ENCODE measurements around the gene GDF11. TPM values are rescaled to one million over a fixed set of nuclear protein-coding genes. Genes with fewer than 3 reads are reported as not detected.

GDF11 gene
- 6.0 TPM for total RNA-seq
- long read RNA-seq, full-length matches to known transcripts = 1 of 2 reads
- long read RNA-seq, partial matches to known transcripts = 0 of 2 reads
- long read RNA-seq, other reads (novel, unspliced or antisense) = 1 of 2 reads

DNA sequence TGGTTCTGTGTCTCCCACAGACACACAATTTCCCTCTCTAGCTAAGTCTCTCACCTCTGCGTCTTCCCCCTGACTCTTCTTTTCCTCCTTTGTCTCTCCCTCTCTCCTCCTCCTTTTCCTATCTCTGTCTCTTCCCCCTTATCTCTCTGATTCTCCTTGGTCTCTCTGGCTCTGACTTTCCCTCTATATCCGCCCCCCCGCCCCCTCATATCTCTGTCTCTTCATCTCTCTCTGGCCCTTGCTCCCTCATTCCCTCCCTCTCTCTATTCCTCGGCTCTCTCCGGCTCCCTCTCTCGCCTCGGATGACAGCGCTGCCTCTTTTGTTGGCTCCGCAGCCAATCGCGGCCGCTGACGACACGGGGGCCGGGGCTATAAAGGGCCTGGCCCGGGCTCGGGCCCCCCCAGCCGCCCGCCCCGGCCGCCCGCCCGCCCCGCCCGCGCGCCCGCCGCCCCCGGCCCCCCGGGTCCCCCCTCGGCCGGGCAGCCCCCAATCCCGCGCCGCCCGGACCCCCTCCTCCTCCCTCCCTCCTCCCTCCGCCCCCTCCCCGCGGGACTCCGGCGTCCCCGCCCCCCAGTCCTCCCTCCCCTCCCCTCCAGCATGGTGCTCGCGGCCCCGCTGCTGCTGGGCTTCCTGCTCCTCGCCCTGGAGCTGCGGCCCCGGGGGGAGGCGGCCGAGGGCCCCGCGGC is at the start of gene GDF11:
Gene GDF11, plus strand, starts transcription at position 404 of the 687 bp plus-strand sequence. Its CDS starts 195 bp downstream, at position 599.
- DNase-seq (peak; percentile 88), ATAC-seq (ENCODE audit: poor library complexity) (peak; percentile 68)
- intact Hi-C loops (cut with DNase I) = loop anchor here (5.0 to 10.0 kb wide), 2 partner anchors 52 to 194 kb away; no protein-coding TSS in a partner anchor

DNA sequence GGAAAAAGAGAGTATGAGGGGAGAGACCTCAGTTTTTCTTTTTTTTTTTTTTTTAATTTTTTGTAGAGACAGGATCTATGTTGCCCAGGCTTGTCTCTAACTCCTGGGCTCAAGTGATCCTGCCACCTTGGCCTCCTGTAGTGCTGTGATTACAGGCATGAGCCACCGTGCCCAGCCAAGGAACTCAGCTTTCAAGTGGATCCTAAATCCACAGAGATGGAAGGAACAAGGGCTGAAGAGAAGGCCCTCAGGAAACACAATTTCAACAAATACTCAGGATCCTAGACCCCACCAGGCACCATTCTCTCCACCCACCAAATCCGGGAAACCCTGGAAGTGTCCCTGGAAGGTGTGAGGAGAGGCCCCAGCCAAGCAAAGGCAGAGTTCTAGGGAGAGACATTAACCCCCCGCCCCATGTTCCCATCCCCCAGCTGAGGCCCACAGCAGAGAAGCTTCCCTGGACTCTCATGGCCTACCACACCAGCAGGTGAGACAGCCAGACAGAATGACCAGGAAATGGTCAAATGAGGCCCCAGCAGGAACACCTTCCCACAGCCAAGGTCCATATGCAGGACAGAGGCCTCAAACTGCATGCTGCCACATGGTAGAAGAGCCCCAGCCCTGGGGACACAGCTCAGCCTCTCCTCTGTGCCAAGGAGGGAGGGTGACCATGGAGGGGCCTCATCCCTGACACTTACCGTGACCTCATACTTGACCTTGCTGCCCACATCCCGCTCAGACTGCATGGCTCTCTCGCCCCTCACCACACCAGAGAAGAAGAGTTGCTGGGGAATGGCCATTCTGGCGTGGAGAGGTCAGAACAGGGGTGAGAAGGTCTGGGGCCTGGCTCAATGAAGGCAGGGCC is 49.4 kb upstream of the GDF11 start:
- ATAC-seq (ENCODE audit: poor library complexity) (no peak), DNase-seq (no peak)
- intact Hi-C loops (cut with DNase I) = no loop called here

- DNase-seq (no peak), ATAC-seq (ENCODE audit: poor library complexity) (no peak)
- intact Hi-C loops (cut with DNase I) = no loop called here
Measured at GRCh38 chr12:55694188-55694515, 48.8 kb upstream of the GDF11 start.

DNA sequence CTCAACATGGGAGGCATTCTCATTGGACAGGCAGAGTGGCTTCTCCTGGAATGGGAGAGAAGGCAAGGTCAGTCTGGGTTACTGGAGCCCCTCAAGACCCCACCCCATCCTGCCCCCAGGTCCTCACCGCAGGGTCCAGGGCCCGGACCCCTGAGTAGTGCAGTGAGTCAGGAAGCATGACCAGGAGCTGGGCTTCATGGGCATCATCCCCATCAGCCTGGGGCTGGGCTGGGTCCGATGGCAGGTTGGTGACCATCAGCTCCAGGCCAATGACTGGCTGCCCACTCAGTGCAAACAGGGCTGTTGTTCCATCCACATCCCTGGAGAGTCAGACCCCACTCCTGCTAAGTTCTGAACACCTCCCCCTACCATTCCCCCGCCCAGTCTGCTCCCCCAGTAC is 48.3 kb upstream of the GDF11 start:
- DNase-seq = no peak
- intact Hi-C loops (cut with DNase I) = no loop called here
- ATAC-seq (ENCODE audit: poor library complexity) = no peak

GRCh38 chr12:55695349-55695748 is 47.6 kb upstream of the GDF11 start:
- no peak for ATAC-seq (ENCODE audit: poor library complexity)

DNA sequence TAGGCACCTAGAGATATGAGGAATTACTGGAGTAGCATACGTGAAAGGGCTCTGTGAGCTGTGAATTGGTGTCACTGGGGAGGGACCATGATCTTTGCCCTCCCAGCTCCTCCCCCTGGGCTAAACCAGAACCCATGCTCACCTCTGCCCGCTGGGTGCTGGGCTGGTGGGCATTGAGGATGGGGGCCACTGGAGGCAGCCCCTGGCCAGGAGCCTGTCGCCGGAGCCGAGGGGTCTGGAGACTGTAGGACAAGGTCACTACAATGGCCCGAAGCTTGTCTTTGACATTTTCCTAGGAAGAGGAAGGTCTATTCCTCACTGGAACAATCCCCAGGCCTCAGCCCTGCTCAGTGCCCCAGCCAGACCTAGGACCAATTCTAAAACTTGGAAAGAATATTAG is 46.8 kb upstream of the GDF11 start:
- ATAC-seq (ENCODE audit: poor library complexity) = no peak
- intact Hi-C loops (cut with DNase I) = no loop called here
- no peak for DNase-seq

More at GRCh38 chr12:55695349-55695748, 47.6 kb upstream of the GDF11 start:
- intact Hi-C loops (cut with DNase I) = no loop called here
- no peak for DNase-seq

DNA sequence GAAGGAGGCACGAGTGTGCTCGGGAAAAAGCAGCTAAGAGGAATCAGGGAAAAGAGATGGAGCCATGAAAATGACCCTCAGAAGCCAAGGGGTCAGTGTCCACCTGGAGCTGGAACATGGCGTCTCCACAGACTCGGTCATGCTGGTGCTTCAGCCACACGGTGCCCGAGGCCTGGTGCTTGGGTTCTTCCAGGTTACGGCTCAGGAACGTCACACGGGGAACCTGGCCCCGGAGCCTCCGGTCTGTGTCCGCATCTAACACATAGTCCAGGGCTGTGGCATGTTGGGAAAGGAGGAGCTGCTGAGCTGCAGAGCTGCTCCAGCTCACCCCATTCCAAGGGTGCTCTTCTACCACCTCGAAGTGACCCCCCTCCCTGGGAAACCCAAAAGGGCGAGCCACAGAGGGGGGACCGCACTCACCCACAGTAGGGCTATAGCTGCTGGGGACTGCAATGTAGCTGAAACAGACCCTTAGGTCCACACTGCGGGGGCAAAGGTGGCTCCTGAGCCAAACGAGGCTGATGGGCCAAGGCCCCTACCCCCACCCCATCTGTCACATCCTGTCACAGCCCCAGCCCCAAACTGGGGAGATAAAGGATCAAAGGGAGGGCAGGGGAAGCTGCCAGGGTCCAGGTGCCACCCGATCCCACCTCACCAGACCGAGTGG is 46.0 kb upstream of the GDF11 start:
- intact Hi-C loops (cut with DNase I) = no loop called here
- DNase-seq (no peak), ATAC-seq (ENCODE audit: poor library complexity) (no peak)

- intact Hi-C loops (cut with DNase I) = no loop called here
- DNase-seq = no peak
- no peak for ATAC-seq (ENCODE audit: poor library complexity)
Measured at GRCh38 chr12:55697686-55698085, 45.2 kb upstream of the GDF11 start.

DNA sequence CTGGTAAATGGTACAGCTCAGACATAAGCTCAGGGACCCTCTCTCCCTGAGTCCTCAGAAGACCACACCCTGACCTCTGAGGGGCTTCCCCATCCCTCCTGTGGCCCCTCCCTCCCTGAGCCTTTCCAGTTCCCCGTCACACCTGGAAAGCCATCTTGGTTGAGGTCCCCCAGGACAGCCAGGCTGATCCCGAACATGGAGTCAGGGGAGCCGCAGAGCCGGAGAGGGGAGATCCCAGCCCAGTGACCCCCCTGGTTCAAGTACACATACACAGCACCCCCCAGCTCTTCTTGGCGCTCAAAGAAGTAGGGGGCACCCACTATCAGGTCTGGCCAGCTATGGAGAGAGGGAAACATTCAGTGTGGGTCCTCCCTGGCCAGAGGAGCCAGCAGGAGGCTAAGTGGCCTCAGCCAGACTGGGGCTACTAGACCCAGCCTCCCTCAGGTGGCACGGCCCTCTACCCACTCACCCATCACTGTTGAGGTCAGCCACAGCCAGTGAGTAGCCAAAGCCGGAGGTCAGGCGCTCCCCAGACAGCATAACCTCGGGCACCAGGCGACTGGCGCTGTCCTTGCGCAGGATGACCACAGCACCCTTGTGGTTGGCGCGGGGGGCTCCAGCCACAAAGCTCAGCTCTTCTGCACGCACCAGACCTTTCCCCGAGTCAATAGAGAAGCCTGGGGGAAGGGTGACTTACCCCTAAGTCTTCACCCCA is 44.5 kb upstream of the GDF11 start:
- intact Hi-C loops (cut with DNase I) = no loop called here
- no peak for ATAC-seq (ENCODE audit: poor library complexity)
- no peak for DNase-seq

DNA sequence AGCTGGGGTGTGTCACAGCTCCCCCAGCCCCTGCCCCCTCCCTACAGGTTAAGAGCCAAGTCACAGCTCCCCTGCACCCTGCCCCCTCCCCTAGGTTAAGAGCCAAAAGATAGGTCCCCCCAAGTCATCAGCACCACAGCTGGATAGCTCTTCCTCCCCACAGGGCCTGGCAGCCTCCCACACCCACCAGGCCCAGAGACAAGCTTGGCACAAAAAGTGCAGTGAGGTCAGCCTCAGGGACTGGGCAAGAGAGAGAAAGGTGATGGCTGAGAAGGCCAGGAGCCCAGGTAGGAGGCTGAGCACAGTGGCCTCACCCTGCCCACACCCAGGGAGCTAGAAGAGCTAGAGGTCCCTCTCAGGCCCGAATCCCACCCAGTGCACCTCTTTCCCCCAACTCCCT is 44.0 kb upstream of the GDF11 start:
- intact Hi-C loops (cut with DNase I) = no loop called here
- DNase-seq (no peak), ATAC-seq (ENCODE audit: poor library complexity) (no peak)

GRCh38 chr12:55699471-55700055 is 43.4 kb upstream of the GDF11 start:
- ATAC-seq (ENCODE audit: poor library complexity) (no peak), DNase-seq (no peak)
- intact Hi-C loops (cut with DNase I) = no loop called here

DNA sequence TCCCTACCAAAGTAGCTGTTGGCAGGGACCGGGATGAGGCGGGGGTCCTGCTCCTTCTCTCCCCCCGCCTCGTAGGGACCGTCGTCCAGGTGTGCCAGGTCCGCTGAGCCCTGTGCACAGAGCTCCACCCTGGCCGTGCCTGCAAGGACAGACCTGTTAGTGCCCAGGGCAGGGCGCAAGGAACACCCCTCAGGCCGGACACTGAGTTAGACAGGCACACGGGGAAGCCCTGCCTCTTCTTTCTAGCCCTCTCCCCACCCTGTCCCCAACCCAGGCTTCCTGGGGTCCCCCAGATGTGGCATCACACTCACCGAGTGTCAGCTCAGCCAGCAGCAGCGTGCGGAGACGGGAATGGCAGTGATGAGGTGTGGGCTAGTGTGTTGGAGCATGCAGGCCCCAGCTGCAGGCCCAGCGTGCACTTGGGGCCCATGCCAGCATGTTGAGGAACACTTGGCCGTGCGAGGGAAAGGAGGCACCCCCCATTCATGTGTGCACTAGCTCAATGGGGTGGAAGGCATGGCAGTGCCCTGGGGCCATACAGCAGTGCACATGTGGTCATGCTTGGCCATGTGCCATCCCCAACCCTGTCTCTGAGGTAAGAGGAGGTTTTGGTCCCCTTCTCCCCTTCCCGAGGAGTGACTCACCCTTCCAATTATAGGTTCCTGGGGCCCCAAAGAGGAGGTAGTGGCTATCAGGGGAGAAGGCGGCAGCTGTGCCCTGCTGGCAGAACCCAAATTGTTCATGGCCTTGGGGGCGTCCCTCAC is 42.5 kb upstream of the GDF11 start:
- DNase-seq (no peak), ATAC-seq (ENCODE audit: poor library complexity) (peak; percentile 6)
- intact Hi-C loops (cut with DNase I) = no loop called here

GRCh38 chr12:55702861-55703260 is 40.1 kb upstream of the GDF11 start:
- intact Hi-C loops (cut with DNase I) = no loop called here
- no peak for ATAC-seq (ENCODE audit: poor library complexity)
- no peak for DNase-seq

GRCh38 chr12:55703288-55703687 is 39.6 kb upstream of the GDF11 start:
- DNase-seq (peak; percentile 65), ATAC-seq (ENCODE audit: poor library complexity) (peak; percentile 44)
- intact Hi-C loops (cut with DNase I) = no loop called here

DNA sequence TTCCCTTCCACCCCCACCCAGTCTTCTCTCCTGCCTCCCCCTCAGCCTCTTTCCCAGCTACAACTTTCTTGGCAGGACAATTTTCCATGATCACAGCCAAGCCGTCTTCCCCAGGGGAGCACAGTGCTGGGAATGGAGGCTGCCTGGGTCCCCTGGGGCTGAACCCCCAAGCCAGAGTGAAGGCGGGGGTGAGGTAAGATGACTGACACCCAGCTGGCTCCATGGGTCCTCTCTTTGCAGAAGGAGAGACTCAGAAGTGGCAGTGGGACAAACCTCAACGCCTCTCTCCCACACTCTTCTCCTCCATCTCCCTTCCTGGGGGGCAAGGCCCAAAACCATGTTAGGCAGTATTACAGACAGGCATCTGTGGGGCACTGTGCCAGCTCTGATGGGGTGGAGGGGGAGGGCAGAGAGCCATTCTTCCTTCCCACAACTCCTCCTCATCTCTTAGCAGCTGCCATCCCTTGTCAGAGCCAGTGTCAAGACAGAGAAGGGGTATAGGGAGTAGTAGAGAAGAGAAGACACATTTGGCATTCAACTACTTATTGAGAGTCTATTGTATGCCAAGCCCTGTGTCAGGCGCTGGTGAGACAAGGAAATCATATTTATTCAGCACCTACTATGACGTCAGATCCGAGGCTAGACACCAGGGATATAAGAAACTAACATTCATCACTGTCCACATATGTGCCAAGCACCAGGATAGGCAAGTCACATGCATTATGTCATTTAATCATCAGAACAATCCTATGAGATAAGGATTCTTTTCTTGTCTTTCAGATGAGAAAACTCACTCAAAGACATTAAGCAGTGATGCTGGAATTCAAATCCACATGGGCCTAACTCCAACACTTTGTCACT is 38.8 kb upstream of the GDF11 start:
- DNase-seq (peak; percentile 63), ATAC-seq (ENCODE audit: poor library complexity) (no peak)
- intact Hi-C loops (cut with DNase I) = no loop called here

DNA sequence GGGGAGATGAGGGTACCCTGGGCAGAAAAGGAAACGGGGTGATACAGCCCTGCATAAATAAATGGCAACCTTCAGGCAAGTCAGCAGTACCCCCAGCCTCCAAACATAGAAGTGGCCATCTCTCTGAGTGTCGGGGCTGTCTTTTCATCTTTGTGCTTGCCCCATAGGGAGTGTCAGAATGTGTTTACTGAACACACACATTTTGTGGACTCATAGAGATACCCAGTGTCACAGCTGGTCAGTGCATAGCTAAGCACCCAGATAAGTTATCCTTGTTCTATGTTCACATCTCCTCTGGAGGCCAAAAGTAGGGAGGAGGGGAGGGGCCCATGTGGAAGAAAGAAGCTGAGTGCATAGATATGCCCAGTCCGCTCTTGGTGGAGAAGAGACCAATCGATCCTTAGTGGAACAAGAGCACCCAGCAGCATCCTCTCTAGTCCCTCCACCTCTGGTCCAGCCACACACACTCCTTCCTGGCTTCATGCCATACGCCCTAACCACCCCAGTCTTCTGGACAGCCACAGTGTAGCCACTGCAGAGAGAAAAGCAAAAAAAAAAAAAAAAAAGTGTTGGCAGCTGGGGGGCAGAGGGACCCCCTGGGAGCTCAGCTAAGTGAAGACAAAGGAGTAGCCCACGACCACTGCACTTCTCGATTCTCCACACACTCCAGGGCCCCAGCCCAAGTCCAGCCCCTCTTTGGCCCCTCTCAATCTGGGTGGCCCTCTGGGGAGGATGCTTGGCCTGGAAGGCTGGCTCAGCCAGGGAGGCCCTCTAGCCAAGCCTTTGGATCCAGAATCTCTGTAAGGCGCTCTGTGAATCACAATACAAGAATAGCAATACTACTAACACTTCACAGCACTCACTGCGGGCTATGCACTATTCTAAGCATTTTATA is 37.9 kb upstream of the GDF11 start:
- peak; percentile 55 for DNase-seq
- ATAC-seq (ENCODE audit: poor library complexity) = no peak
- intact Hi-C loops (cut with DNase I) = no loop called here

Data from Right ventricle myocardium superior (tissue), 1 donor.